GM12875 (cell line): Measurements from ENCODE around the gene JPT2.

Source experiments
- H3K4me3 ChIP-seq: one replicate; pipeline ENCODE4 v1.5.1; 2011; ENCODE audit warnings: low read depth, low read length, control low read depth
- CTCF ChIP-seq: IDR thresholded peaks from 2 replicates; pipeline ENCODE4 v1.5.1; 2011; ENCODE audit warnings: low read depth, mild to moderate bottlenecking, control low read depth, inconsistent platforms, low read length, moderate library complexity, borderline replicate concordance; ENCODE audit not compliant: insufficient read depth

The JPT2 gene

GRCh38 chr16:1651094-1651973 lies 26.7 kb upstream of the JPT2 start:
- no peak overlapping the region for H3K4me3 ChIP-seq
- no peak for TF ChIP-seq CTCF

GRCh38 chr16:1651974-1652312 lies 26.1 kb upstream of the JPT2 start:
- no peak overlapping the region for H3K4me3 ChIP-seq
- no peak for TF ChIP-seq CTCF

GRCh38 chr16:1653023-1653422 lies 25.1 kb upstream of the JPT2 start:
- no peak for TF ChIP-seq CTCF
- no peak overlapping the region for H3K4me3 ChIP-seq

GRCh38 chr16:1654505-1655268 lies 23.4 kb upstream of the JPT2 start:
- no peak overlapping the region for H3K4me3 ChIP-seq
- no peak for TF ChIP-seq CTCF

GRCh38 chr16:1655269-1655807 lies 22.7 kb upstream of the JPT2 start:
- TF ChIP-seq CTCF = no peak
- H3K4me3 ChIP-seq = no peak overlapping the region

GRCh38 chr16:1655909-1656807 lies 21.9 kb upstream of the JPT2 start:
- no peak for TF ChIP-seq CTCF
- H3K4me3 ChIP-seq = no peak overlapping the region
